Measurements from ENCODE around the gene MANSC1.

DNA sequence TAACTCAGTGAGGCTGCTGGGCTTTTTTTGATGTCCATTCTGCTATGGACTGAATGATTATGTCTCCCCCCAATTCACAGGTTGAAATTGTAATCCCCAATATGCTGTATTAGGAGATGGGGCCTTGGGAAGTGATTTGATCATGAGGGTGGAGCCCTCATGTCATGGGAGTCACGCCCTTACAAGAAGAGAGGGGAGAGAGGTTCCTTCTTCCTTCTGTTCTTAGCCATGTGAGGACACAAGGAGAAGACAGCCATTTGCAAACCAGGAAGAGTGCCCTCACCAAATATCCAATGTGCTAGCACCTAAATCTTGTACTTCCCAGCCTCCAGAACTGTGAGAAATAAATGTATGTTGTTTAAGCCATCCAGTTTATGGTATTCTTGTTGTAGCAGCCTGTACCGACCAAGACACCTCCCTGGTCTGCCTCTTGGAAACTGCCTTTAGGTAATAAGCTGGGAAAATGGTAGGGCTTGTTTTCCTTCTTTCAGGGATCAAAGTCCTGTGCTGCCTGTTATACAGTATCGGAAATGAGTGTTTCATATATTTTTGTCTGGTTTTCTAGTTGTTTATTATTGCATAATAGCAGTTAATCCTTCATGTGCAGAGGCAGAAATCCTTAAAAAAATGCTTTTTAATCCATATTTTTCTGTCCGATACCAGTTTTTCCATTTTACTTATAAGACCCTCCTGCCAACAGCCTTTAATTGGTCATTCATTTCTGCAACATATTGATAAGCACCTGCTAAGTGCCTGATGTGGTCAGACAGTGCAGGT, 23.1 kb upstream of the MANSC1 start:
- TF ChIP-seq POLR2AphosphoS5 (IDR thresholded peaks at IDR 0.05; ENCODE audit: low read depth, low read length) = no peak
- no peak for TF ChIP-seq POLR2A (IDR thresholded peaks at IDR 0.05; ENCODE audit: low read depth, low read length)
- no peak for TF ChIP-seq TAF1 (IDR thresholded peaks at IDR 0.05; ENCODE audit: borderline replicate concordance, low read depth, low read length)

All from GM12892 (cell line).